Transverse colon (tissue), 4 donors: Measurements from ENCODE around the gene PRRG2.

Experiments used
- POLR2AphosphoS5 ChIP-seq, 3 donors: sonication (generic); formaldehyde crosslinking; IDR thresholded peaks; one replicate each; pipeline ENCODE4 v1.6.1; 2016; ENCODE audit warnings: antibody characterized with exemption in 3 of 3
- TF ChIP-seq, protein P1 (sequence below), 5 experiments: fragments of 200-600 bp in 3 of 5; fragments of 450-650 bp in 2 of 5; sonication (generic) in 3 of 5; IDR thresholded peaks; 1 replicate in 2 of 5; 2 replicates in 3 of 5; pipeline ENCODE4 v1.5.1; 2016 to 2017; ENCODE audit warnings: antibody characterized with exemption in 5 of 5, inconsistent platforms in 3 of 5, mild to moderate bottlenecking in 2 of 5, moderate library complexity in 1 of 5

DNA sequence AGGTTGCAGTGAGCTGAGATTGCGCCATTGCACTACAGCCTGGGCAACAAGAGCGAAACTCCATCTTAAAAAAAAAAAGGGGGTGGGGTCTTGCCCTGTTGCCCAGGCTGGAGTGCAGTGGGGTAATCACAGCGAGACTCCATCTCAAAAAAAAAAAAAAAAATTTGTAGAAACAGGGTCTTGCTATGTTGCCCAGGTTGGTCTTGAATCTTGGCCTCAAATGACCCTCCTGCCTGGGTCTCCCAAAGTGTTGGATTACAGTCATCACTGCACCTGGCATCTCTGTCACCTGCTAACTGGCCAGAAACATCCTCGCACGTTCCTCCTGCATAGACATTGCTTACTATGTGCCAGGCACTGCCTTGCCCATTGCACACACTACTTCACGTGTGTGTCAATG is 39.2 kb upstream of the PRRG2 start:
- TF ChIP-seq, protein P1, sequence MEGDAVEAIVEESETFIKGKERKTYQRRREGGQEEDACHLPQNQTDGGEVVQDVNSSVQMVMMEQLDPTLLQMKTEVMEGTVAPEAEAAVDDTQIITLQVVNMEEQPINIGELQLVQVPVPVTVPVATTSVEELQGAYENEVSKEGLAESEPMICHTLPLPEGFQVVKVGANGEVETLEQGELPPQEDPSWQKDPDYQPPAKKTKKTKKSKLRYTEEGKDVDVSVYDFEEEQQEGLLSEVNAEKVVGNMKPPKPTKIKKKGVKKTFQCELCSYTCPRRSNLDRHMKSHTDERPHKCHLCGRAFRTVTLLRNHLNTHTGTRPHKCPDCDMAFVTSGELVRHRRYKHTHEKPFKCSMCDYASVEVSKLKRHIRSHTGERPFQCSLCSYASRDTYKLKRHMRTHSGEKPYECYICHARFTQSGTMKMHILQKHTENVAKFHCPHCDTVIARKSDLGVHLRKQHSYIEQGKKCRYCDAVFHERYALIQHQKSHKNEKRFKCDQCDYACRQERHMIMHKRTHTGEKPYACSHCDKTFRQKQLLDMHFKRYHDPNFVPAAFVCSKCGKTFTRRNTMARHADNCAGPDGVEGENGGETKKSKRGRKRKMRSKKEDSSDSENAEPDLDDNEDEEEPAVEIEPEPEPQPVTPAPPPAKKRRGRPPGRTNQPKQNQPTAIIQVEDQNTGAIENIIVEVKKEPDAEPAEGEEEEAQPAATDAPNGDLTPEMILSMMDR (IDR thresholded peaks at IDR 0.05), result no peak
- no peak for TF ChIP-seq POLR2AphosphoS5 (IDR thresholded peaks at IDR 0.05)
